HEK293 (cell line): ENCODE measurements around the gene CRISP1.

Source experiments
- CTCF ChIA-PET: fragments of 350-600 bp; formaldehyde crosslinking; extraction: SDS; loops from one replicate; lab custom pipeline; 2021; ENCODE audit warnings: antibody characterized with exemption; lab: Yijun Ruan, JAX
- POLR2A ChIA-PET: fragments of 300-600 bp; formaldehyde crosslinking; extraction: SDS; loops from one replicate; lab custom pipeline; 2020; ENCODE audit warnings: antibody characterized with exemption, inconsistent platforms; lab: Yijun Ruan, JAX
- H3K27ac ChIP-seq: fragments of 200-500 bp; sonication (Bioruptor generic); 2 replicates; pipeline ENCODE4 v1.5.1; 2014; ENCODE audit warnings: low read depth, low read length, control low read depth, inconsistent platforms; ENCODE audit errors: extremely low read depth
- H3K36me3 ChIP-seq, 2 experiments: fragments of 200-500 bp in 1 of 2; sonication (Bioruptor generic) in 1 of 2; 1 replicate in 1 of 2; 2 replicates in 1 of 2; pipeline ENCODE4 v1.5.1; 2014 to 2017; ENCODE audit warnings: inconsistent platforms in 2 of 2, low read length in 2 of 2; ENCODE audit not compliant: control insufficient read depth in 2 of 2, insufficient read depth in 1 of 2
- H3K4me1 ChIP-seq: fragments of 200-500 bp; sonication (Bioruptor generic); 2 replicates; pipeline ENCODE4 v1.5.1; 2014; ENCODE audit warnings: mild to moderate bottlenecking, low read length, inconsistent platforms; ENCODE audit not compliant: control insufficient read depth, insufficient read depth
- H3K4me3 ChIP-seq: 2 replicates; pipeline ENCODE4 v1.5.1; 2011; ENCODE audit warnings: low read depth, mild to moderate bottlenecking, control low read depth, low read length, moderate library complexity
- H3K9me3 ChIP-seq: fragments of 200-500 bp; sonication (Bioruptor generic); 2 replicates; pipeline ENCODE4 v1.5.1; 2014; ENCODE audit warnings: low read depth, low read length, inconsistent platforms; ENCODE audit not compliant: control insufficient read depth, insufficient read depth
- KLF10 ChIP-seq: fragments of 450-650 bp; IDR thresholded peaks from 2 replicates; pipeline ENCODE4 v1.5.1; 2018; ENCODE audit warnings: missing biosample characterization, mild to moderate bottlenecking, missing genetic modification characterization
- MZF1 ChIP-seq: fragments of 450-650 bp; formaldehyde crosslinking; IDR thresholded peaks from 2 replicates; pipeline ENCODE4 v1.5.1; 2017; ENCODE audit warnings: missing biosample characterization, missing genetic modification characterization, borderline replicate concordance
- SETDB1 ChIP-seq: IDR thresholded peaks from one replicate; pipeline ENCODE4 v1.6.1; 2017; ENCODE audit warnings: mild to moderate bottlenecking, low read length, moderate library complexity, mixed read lengths; ENCODE audit not compliant: insufficient read length
- SP7 ChIP-seq: fragments of 450-650 bp; formaldehyde crosslinking; IDR thresholded peaks from 2 replicates; pipeline ENCODE4 v1.5.1; 2016; ENCODE audit warnings: missing biosample characterization, missing genetic modification characterization
- ZBTB1 ChIP-seq: fragments of 450-650 bp; formaldehyde crosslinking; IDR thresholded peaks from 2 replicates; pipeline ENCODE4 v1.5.1; 2016; ENCODE audit warnings: missing biosample characterization, missing genetic modification characterization
- ZNF140 ChIP-seq: fragments of 450-650 bp; formaldehyde crosslinking; IDR thresholded peaks from 2 replicates; pipeline ENCODE4 v1.5.1; 2016; ENCODE audit warnings: missing biosample characterization, missing genetic modification characterization
- ZNF214 ChIP-seq: fragments of 450-650 bp; formaldehyde crosslinking; IDR thresholded peaks from 2 replicates; pipeline ENCODE4 v1.5.1; 2017; ENCODE audit warnings: missing biosample characterization, mild to moderate bottlenecking, missing genetic modification characterization, borderline replicate concordance
- ZNF248 ChIP-seq: fragments of 450-650 bp; formaldehyde crosslinking; IDR thresholded peaks from 2 replicates; pipeline ENCODE4 v1.5.1; 2017; ENCODE audit warnings: missing biosample characterization, missing genetic modification characterization
- ZNF341 ChIP-seq: fragments of 450-650 bp; formaldehyde crosslinking; IDR thresholded peaks from 2 replicates; pipeline ENCODE4; 2016; ENCODE audit warnings: low read depth, missing biosample characterization, missing genetic modification characterization
- ZNF510 ChIP-seq: fragments of 450-650 bp; formaldehyde crosslinking; IDR thresholded peaks from 2 replicates; pipeline ENCODE4 v1.5.1; 2018; ENCODE audit warnings: mild to moderate bottlenecking, missing genetic modification characterization, missing biosample characterization; ENCODE audit not compliant: insufficient replicate concordance
- ZNF530 ChIP-seq: fragments of 450-650 bp; formaldehyde crosslinking; IDR thresholded peaks from 2 replicates; pipeline ENCODE4 v1.5.1; 2016; ENCODE audit warnings: low read depth, missing biosample characterization, missing genetic modification characterization
- ZNF549 ChIP-seq: fragments of 450-650 bp; IDR thresholded peaks from 2 replicates; pipeline ENCODE4 v1.5.1; 2018; ENCODE audit warnings: missing biosample characterization, missing genetic modification characterization, mild to moderate bottlenecking, inconsistent platforms, moderate library complexity
- ZNF560 ChIP-seq: fragments of 450-650 bp; formaldehyde crosslinking; IDR thresholded peaks from 2 replicates; pipeline ENCODE4 v1.5.1; 2017; ENCODE audit warnings: missing biosample characterization, missing genetic modification characterization, borderline replicate concordance
- ZNF658 ChIP-seq: fragments of 450-650 bp; formaldehyde crosslinking; IDR thresholded peaks from 2 replicates; pipeline ENCODE4; 2016; ENCODE audit warnings: missing biosample characterization, missing genetic modification characterization
- ZNF660 ChIP-seq: fragments of 450-650 bp; IDR thresholded peaks from 2 replicates; pipeline ENCODE4 v1.5.1; 2018; ENCODE audit warnings: missing biosample characterization, mild to moderate bottlenecking, missing genetic modification characterization
- ZNF670 ChIP-seq: fragments of 450-650 bp; formaldehyde crosslinking; IDR thresholded peaks from 2 replicates; pipeline ENCODE4 v1.5.1; 2016; ENCODE audit warnings: missing biosample characterization, missing genetic modification characterization, low read depth
- ZNF768 ChIP-seq: fragments of 450-650 bp; formaldehyde crosslinking; IDR thresholded peaks from 2 replicates; pipeline ENCODE4 v1.5.1; 2018; ENCODE audit warnings: missing biosample characterization, mild to moderate bottlenecking, missing genetic modification characterization
- TF ChIP-seq, protein P1 (sequence below): fragments of 450-650 bp; formaldehyde crosslinking; conservative IDR thresholded peaks from 2 replicates; pipeline ENCODE4 v1.5.1; 2016; ENCODE audit warnings: low read depth, missing biosample characterization, missing genetic modification characterization

CRISP1 gene

DNA sequence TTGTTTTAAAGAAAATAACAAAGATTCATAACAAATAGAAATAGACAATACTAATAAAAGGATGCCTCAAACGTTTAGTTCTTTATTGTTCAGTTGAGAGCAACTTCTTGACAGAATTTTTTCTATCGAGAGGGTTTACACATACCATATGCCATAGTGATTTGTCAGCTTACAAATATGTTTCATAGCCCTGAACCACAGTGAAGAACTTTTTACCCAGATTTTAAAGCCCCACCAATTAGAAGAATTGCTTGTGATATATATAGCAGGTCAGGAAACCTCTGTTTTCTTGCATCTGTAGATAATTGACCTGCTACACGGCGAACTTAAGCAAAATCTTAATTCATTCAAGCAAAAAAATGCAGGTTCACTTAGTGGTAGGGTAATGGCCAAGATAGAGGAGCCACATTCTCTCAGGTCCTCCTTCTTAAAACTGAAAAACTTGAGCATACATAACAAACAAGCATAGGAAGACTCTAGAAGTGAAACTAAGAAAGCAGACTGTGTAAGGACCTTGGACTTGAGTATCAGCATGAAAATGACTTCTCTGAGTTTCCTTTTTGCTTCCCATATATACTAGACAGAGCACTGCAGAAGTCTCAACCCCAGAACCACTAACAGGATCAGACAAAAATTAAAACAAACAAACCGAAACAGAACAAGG lies 39.5 kb downstream of the CRISP1 start:
- no peak overlapping the region for H3K4me3 ChIP-seq
- TF ChIP-seq KLF10 (tag by site-specific recombination) (no peak), ZNF660 (tag by site-specific recombination) (no peak), ZNF140 (no peak), ZNF341 (no peak), ZNF670 (tag by site-specific recombination) (no peak)
- ChIA-PET POLR2A (no interaction called here), CTCF (no interaction called here)
- H3K9me3 ChIP-seq: no peaks in the 10 kb centered on the region
- H3K36me3 ChIP-seq: no peaks in the 10 kb centered on the region
- H3K27ac ChIP-seq: no peak overlapping the region
- H3K4me1 ChIP-seq: no peaks in the 10 kb centered on the region

DNA sequence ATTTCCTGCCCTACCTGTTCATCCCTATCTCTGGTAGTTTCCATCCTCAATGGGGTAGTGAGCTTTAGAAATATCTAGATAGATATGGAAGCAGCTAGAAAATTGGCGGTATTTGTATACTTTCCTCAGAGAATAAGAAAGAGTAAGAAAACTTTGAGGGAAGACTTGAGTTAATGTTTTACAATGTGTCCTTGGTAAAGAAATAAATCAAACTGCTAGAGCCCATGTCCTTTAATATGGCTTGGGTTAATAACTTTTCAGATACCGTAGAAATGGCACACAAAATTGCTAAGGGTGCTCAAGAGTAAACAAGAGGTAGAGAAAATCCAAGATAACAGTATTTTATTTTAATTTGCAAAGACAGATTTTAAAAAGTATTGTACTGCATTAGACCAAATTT lies 51.2 kb downstream of the CRISP1 start:
- ChIA-PET POLR2A (no interaction called here), CTCF (interaction anchor here (1.0 to 1.2 kb wide), 3 partner anchors 34 to 283 kb away, joined by 3 read pairs; no protein-coding TSS in a partner anchor)
- Histone ChIP-seq H3K36me3 (no peaks in the 10 kb centered on the region), H3K4me3 (no peak overlapping the region), H3K27ac (no peak overlapping the region), H3K4me1 (no peaks in the 10 kb centered on the region), H3K9me3 (no peaks in the 10 kb centered on the region)
- no peak for TF ChIP-seq SETDB1
- TF ChIP-seq MZF1 (tag by site-specific recombination): no peak
- no peak for TF ChIP-seq ZNF510 (tag by site-specific recombination)
- no peak for TF ChIP-seq ZNF658 (tag by site-specific recombination)
- TF ChIP-seq SP7 (tag by site-specific recombination): no peak
- no peak for TF ChIP-seq ZNF248 (tag by site-specific recombination)
- no peak for TF ChIP-seq ZNF214 (tag by site-specific recombination)
- no peak for TF ChIP-seq ZNF560 (tag by site-specific recombination)
- TF ChIP-seq ZNF549: no peak
- no peak for TF ChIP-seq ZNF768 (tag by site-specific recombination)
- TF ChIP-seq ZNF530 (tag by site-specific recombination): no peak

DNA sequence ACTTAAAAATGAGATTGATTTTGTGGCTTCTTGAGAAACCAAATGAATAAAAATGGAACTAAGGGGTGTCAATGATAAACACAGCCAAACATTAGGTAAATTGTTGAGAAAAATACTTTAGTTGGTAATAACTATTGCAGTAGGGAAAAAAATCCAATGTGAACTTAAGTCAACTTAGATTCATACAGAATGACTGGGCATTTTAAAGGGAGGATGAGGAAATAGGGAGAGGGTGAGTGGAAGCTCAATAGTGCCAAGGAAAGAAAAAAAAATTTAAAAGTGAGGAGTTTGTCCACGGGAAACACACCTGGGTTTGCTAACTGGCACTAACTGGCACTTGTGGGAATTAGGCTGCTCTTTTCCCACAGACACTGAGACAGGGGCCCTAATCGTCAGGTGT lies 53.1 kb downstream of the CRISP1 start:
- Histone ChIP-seq H3K4me3 (no peak overlapping the region), H3K9me3 (no peaks in the 10 kb centered on the region)
- CTCF ChIA-PET: no interaction called here
- POLR2A ChIA-PET: no interaction called here
- TF ChIP-seq ZBTB1 (tag by site-specific recombination): no peak
- TF ChIP-seq, protein P1, sequence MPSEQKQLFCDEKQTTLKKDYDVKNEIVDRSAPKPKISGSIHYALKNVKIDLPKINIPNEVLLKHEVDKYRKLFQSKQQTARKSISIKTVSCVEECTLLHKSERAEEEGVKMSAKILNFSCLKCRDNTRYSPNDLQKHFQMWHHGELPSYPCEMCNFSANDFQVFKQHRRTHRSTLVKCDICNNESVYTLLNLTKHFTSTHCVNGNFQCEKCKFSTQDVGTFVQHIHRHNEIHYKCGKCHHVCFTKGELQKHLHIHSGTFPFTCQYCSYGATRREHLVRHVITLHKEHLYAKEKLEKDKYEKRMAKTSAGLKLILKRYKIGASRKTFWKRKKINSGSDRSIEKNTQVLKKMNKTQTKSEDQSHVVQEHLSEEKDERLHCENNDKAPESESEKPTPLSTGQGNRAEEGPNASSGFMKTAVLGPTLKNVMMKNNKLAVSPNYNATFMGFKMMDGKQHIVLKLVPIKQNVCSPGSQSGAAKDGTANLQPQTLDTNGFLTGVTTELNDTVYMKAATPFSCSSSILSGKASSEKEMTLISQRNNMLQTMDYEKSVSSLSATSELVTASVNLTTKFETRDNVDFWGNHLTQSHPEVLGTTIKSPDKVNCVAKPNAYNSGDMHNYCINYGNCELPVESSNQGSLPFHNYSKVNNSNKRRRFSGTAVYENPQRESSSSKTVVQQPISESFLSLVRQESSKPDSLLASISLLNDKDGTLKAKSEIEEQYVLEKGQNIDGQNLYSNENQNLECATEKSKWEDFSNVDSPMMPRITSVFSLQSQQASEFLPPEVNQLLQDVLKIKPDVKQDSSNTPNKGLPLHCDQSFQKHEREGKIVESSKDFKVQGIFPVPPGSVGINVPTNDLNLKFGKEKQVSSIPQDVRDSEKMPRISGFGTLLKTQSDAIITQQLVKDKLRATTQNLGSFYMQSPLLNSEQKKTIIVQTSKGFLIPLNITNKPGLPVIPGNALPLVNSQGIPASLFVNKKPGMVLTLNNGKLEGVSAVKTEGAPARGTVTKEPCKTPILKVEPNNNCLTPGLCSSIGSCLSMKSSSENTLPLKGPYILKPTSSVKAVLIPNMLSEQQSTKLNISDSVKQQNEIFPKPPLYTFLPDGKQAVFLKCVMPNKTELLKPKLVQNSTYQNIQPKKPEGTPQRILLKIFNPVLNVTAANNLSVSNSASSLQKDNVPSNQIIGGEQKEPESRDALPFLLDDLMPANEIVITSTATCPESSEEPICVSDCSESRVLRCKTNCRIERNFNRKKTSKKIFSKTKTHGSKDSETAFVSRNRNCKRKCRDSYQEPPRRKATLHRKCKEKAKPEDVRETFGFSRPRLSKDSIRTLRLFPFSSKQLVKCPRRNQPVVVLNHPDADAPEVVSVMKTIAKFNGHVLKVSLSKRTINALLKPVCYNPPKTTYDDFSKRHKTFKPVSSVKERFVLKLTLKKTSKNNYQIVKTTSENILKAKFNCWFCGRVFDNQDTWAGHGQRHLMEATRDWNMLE (tag by site-specific recombination): no peak
- TF ChIP-seq, all 188 proteins: peak for 0
- H3K36me3 ChIP-seq: no peaks in the 10 kb centered on the region
- no peaks in the 10 kb centered on the region for H3K4me1 ChIP-seq
- no peak overlapping the region for H3K27ac ChIP-seq
